Naive thymus-derived CD4-positive, alpha-beta T cell (primary cell): ENCODE data around the gene CEP164. TPM values are rescaled to one million over a fixed set of nuclear protein-coding genes. Genes with fewer than 3 reads are reported as not detected.
A peak's percentile ranks its signal among the peaks of the same experiment; 100 is the strongest.

ENCODE experiments used
- ATAC-seq: fragments of 150-1000 bp; cut with Tn5 transposase; 2 replicates; pipeline ENCODE4 v1.10.0; 2021; ENCODE audit warnings: mild to moderate bottlenecking, moderate library complexity
- CTCF ChIA-PET: fragments of 350-600 bp; sonication (Branson Sonifier 250); formaldehyde crosslinking; loops from one replicate; lab custom pipeline; 2021; ENCODE audit warnings: antibody characterized with exemption; lab: Charles Lee
- POLR2A ChIA-PET: fragments of 350-600 bp; sonication (Branson Sonifier 250); formaldehyde crosslinking; loops from one replicate; lab custom pipeline; 2021; ENCODE audit warnings: antibody characterized with exemption, inconsistent platforms; lab: Charles Lee
- DNase-seq, 9 donors: peaks; one replicate each; pipeline versions ENCODE4 v3.0.0 to v3.0.0-alpha.2; 2020 to 2022; ENCODE audit warnings: mixed read lengths in 1 of 9
- H3K27ac ChIP-seq: one replicate; pipeline ENCODE4 v1.7.0; 2013; ENCODE audit warnings: mild to moderate bottlenecking, low read depth, low read length, moderate library complexity
- H3K27me3 ChIP-seq, 2 donors: one replicate each; pipeline ENCODE4 v1.7.0; 2013; ENCODE audit warnings: low read length in 2 of 2, mild to moderate bottlenecking in 2 of 2, moderate library complexity in 2 of 2; ENCODE audit not compliant: control insufficient read depth in 2 of 2, insufficient read depth in 2 of 2
- H3K36me3 ChIP-seq, 3 experiments: 1 replicate in 2 of 3; 2 replicates in 1 of 3; pipeline ENCODE4 v1.7.0; 2013; ENCODE audit warnings: low read length in 3 of 3, mild to moderate bottlenecking in 3 of 3, moderate library complexity in 1 of 3; ENCODE audit not compliant: insufficient read depth in 3 of 3, control insufficient read depth in 2 of 3
- H3K4me1 ChIP-seq, 2 donors: one replicate each; pipeline ENCODE4 v1.7.0; 2013; ENCODE audit warnings: low read length in 2 of 2, mild to moderate bottlenecking in 2 of 2, moderate library complexity in 1 of 2; ENCODE audit not compliant: control insufficient read depth in 2 of 2, insufficient read depth in 2 of 2
- H3K4me3 ChIP-seq: 2 replicates; pipeline ENCODE4 v1.7.0; 2013; ENCODE audit warnings: mild to moderate bottlenecking, low read length
- H3K9me3 ChIP-seq, 3 experiments: 1 replicate in 2 of 3; 2 replicates in 1 of 3; pipeline ENCODE4 v1.7.0; 2013; ENCODE audit warnings: low read length in 3 of 3; ENCODE audit not compliant: control insufficient read depth in 2 of 3
- H3K27ac Mint-ChIP-seq, 9 donors: one replicate each; pipeline ENCODE4 v1.8.0; 2020 to 2022; ENCODE audit warnings: mixed read lengths in 9 of 9, mild to moderate bottlenecking in 8 of 9, moderate library complexity in 5 of 9, inconsistent platforms in 2 of 9
- H3K27me3 Mint-ChIP-seq, 5 donors: one replicate each; pipeline ENCODE4 v1.8.0; 2021 to 2022; ENCODE audit warnings: mixed read lengths in 5 of 5, mild to moderate bottlenecking in 1 of 5
- H3K36me3 Mint-ChIP-seq, 5 donors: one replicate each; pipeline ENCODE4 v1.8.0; 2020 to 2022; ENCODE audit warnings: mixed read lengths in 5 of 5, mild to moderate bottlenecking in 3 of 5, inconsistent platforms in 1 of 5
- H3K4me1 Mint-ChIP-seq, 7 donors: one replicate each; pipeline ENCODE4 v1.8.0; 2020 to 2022; ENCODE audit warnings: mixed read lengths in 7 of 7, mild to moderate bottlenecking in 3 of 7, inconsistent platforms in 1 of 7
- H3K4me3 Mint-ChIP-seq, 10 donors: one replicate each; pipeline ENCODE4 v1.8.0; 2020 to 2022; ENCODE audit warnings: mild to moderate bottlenecking in 10 of 10, mixed read lengths in 10 of 10, moderate library complexity in 6 of 10, inconsistent platforms in 2 of 10
- H3K9me3 Mint-ChIP-seq, 11 donors: one replicate each; pipeline ENCODE4 v1.8.0; 2020 to 2022; ENCODE audit warnings: mixed read lengths in 11 of 11, mild to moderate bottlenecking in 4 of 11, inconsistent platforms in 1 of 11, moderate library complexity in 1 of 11
- intact Hi-C, 2 donors: fragments of 100-400 bp; cut with micrococcal nuclease; formaldehyde crosslinking; loops; one replicate each; pipeline ENCODE4 v1.15.1; 2023
- polyA plus RNA-seq, 2 donors: library from polyadenylated mRNA; unstranded; fragments of 300-500 nt; fragmentation: Illumina TruSeq; gene quantifications; one replicate each; pipeline ENCODE4 v1.2.3, GENCODE V29; 2021
- total RNA-seq, 6 experiments: library from RNA in 5 of 6; stranded (reverse) in 5 of 6; gene quantifications; 1 replicate in 5 of 6; 2 replicates in 1 of 6; pipeline ENCODE4 v1.2.3 and lab custom pipeline; 2021 to 2026

CEP164 gene
- total and polyA plus RNA-seq, 7 experiments from 2014 or later = 16.2 to 47.6 (median 36.7) TPM

DNA sequence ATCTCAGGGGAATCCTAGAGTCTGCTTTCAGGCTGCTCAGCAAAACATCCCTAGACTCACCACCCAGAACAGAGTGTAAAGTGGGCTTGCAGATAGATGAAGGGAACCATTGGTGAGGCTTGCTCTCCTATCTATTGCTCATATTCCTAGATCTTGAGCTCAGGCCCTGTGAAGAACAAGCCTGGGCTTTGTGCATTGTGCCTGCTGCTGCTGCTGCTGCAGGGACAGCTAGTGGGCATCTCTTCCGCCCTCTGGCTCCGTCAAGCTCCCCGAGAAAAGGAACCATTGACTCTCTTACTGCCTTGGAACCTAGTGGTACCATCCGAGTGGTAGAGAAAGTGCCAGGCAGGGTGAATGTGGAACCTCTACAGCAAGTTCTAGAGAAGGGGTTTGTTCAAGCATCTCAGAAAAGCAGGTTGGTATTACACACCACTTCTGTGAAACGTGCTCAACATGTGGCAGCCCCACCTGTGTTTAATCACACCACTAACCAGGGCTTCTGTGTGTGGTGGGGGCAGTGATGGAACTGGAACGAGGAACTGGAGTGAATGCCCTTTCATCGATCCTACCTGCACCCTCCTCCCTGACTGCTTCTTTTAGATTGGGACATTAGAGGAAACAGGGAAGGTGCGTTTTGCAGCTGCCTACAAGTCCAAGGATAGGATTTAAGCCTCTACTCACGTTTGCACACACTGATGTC lies 32.1 kb upstream of the CEP164 start:
- ATAC-seq = no peak
- no peak overlapping the region for H3K27ac ChIP-seq
- H3K36me3 ChIP-seq = no peaks in the 10 kb centered on the region
- Mint-ChIP-seq H3K4me1 (peaks cover 0 to 6% (median 0%) of the 10 kb centered on the region in 7 donors), H3K9me3 (peaks cover 0 to 1% (median 0%) of the 10 kb centered on the region in 11 donors), H3K4me3 (no peak overlapping the region), H3K27me3 (peaks cover 0 to under 1% (median 0%) of the 10 kb centered on the region in 5 donors), H3K27ac (no peak overlapping the region), H3K36me3 (peaks cover 0 to 10% (median 4%) of the 10 kb centered on the region in 5 donors)
- ChIA-PET CTCF (no interaction called here), POLR2A (interaction anchor here (1.0 kb wide), 1 partner anchor 7 kb away, joined by 3 read pairs; no protein-coding TSS in a partner anchor)
- intact Hi-C loops = no loop called here
- no peak overlapping the region for H3K4me3 ChIP-seq
- H3K27me3 ChIP-seq = no peaks in the 10 kb centered on the region
- no peak for DNase-seq
- no peaks in the 10 kb centered on the region for H3K9me3 ChIP-seq
- H3K4me1 ChIP-seq = no peaks in the 10 kb centered on the region

DNA sequence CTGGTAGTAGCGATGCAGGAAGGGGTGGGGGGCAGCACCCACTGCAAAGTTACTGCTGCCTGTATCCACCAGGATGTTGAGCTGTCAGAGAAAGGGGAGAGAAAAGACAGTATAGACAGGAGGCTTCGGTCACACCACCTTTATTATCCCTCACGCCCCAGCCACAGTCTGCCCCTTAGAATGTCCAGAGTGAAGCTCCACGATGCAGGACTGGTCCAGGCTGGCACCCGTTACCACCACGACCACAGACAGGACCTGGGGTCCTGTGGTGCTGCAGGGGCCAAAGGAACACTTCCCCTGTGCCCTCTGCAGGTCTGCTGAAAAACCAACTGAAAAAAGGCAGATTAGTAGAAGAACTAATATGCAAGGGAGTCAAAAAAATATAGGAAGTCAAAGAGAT lies 30.8 kb upstream of the CEP164 start:
- Mint-ChIP-seq H3K27me3 (peaks cover 0 to 6% (median 0%) of the 10 kb centered on the region in 5 donors), H3K27ac (peak overlapping the region in 1 of 9 donors; percentile 41), H3K9me3 (peaks cover 0 to 1% (median 0%) of the 10 kb centered on the region in 11 donors), H3K4me3 (no peak overlapping the region), H3K36me3 (peaks cover 0 to 5% (median 4%) of the 10 kb centered on the region in 5 donors), H3K4me1 (peaks cover 0 to 7% (median 0%) of the 10 kb centered on the region in 7 donors)
- ChIA-PET CTCF (no interaction called here), POLR2A (interaction anchor here (1.0 kb wide), 1 partner anchor 8 kb away, joined by 3 read pairs; no protein-coding TSS in a partner anchor)
- ATAC-seq = no peak
- Histone ChIP-seq H3K4me1 (no peaks in the 10 kb centered on the region), H3K27me3 (no peaks in the 10 kb centered on the region), H3K27ac (no peak overlapping the region), H3K9me3 (no peaks in the 10 kb centered on the region), H3K36me3 (no peaks in the 10 kb centered on the region), H3K4me3 (no peak overlapping the region)
- DNase-seq = no peak
- intact Hi-C loops = no loop called here

DNA sequence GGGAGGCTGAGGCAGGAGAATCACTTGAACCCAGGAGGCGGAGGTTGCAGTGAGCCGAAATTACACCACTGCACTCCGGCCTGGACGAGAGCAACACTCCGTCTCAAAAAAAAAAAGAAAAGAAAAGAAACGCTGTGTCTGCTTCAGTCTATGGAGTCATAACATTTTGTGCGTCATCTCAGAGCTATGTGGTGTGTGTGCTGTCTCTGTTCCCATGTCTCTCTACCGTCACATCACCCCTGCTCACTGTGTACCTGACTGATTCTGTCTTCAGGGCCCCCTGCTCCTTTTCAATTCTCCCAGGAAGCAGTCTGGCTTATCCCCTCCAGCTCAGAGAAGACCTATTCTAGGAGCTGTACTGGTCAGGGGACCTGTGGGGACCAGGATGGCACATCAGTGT lies 29.5 kb upstream of the CEP164 start:
- intact Hi-C loops = no loop called here
- H3K9me3 Mint-ChIP-seq = peaks cover 0 to 1% (median 0%) of the 10 kb centered on the region in 11 donors
- no peak overlapping the region for H3K27ac Mint-ChIP-seq
- no peaks in the 10 kb centered on the region for H3K36me3 ChIP-seq
- ChIA-PET CTCF (no interaction called here), POLR2A (no interaction called here)
- ATAC-seq (no peak), DNase-seq (no peak)
- peaks cover 0 to 6% (median 0%) of the 10 kb centered on the region in 5 donors for H3K27me3 Mint-ChIP-seq
- H3K9me3 ChIP-seq = no peaks in the 10 kb centered on the region
- H3K27me3 ChIP-seq = no peaks in the 10 kb centered on the region
- peaks cover 0 to 7% (median 0%) of the 10 kb centered on the region in 7 donors for H3K4me1 Mint-ChIP-seq
- H3K4me1 ChIP-seq = no peaks in the 10 kb centered on the region
- H3K36me3 Mint-ChIP-seq = peaks cover 0 to 5% (median 0%) of the 10 kb centered on the region in 5 donors
- no peak overlapping the region for H3K4me3 Mint-ChIP-seq
- H3K4me3 ChIP-seq = no peak overlapping the region
- no peak overlapping the region for H3K27ac ChIP-seq

DNA sequence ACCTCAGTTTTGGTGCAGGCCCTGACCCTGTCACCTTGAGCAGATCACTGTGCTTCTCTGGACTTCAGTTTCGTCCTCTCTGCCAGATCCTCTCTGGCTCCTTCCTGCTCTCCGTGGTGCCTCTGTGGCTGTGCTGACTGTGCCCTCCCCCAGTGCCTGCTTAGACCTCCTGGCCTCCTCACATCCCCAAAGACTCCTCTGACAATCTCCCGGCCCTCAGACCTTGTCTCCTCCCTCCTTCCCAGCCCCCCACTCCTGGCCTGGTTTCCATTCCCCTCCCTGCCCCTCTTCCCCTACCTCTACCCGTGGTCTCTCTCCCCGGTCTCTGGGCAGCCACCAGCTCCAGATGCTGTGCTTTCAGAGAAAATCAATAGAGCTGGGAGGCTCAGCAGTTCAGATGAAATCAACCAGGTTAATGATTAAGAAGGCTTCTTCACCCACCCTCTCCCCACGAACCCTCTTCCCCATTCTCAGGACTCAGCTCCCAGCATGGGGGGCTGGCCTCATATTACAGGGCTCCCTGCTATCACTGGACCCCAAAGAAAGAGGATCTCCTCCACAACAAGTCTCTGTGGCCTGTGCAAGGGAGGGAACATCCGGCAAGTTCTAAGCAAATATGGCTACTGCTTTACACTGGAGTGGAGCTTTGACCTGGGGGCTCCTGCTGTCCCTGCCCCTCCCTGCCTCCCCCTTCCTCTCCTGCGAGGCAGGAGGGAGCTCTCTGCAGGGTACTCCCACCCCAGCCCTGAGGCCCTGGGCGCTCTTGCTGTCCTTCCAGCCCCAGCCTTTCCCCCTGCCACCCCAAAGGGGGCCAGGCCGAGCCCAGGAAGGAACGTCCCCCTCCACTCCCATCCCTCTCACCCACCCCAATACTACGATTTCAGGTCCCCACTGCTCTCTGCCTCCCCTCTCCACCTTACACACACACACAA lies 28.0 kb upstream of the CEP164 start:
- Mint-ChIP-seq H3K36me3 (peaks cover 0 to 4% (median 0%) of the 10 kb centered on the region in 5 donors), H3K4me1 (peaks cover 0 to 7% (median 0%) of the 10 kb centered on the region in 7 donors), H3K4me3 (no peak overlapping the region), H3K9me3 (peaks cover 0 to 1% (median 0%) of the 10 kb centered on the region in 11 donors), H3K27ac (peak overlapping the region in 2 of 9 donors; percentile 55 to 79), H3K27me3 (peaks cover 0 to 6% (median 3%) of the 10 kb centered on the region in 5 donors)
- H3K27ac ChIP-seq = no peak overlapping the region
- H3K4me3 ChIP-seq = no peak overlapping the region
- ChIA-PET POLR2A (interaction anchor here (0.7 kb wide), 1 partner anchor 467 kb away, joined by 3 read pairs; no protein-coding TSS in a partner anchor), CTCF (no interaction called here)
- H3K4me1 ChIP-seq = no peaks in the 10 kb centered on the region
- no peaks in the 10 kb centered on the region for H3K27me3 ChIP-seq
- ATAC-seq = no peak
- H3K36me3 ChIP-seq = no peaks in the 10 kb centered on the region
- no peak for DNase-seq
- intact Hi-C loops = no loop called here
- H3K9me3 ChIP-seq = no peaks in the 10 kb centered on the region

DNA sequence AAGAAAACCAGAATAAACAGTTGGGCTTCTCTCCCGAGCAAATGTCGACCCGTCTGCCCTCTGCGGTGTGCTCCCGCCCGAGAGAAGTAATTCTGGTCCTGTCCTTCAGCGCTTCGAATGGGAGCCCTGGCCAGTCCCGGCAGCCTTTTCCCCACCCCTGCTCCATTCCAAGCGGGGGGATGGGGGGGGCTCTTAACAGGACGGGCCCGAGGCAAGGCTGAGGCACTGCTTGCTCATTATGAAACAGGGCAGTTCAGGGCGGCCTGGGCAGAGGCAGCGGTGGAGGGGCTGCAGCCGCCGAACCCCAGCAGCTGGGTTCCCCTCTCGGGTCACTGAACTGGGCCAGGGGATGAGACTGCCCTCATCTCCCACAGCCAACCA lies 27.4 kb upstream of the CEP164 start:
- intact Hi-C loops = no loop called here
- no peak overlapping the region for H3K27ac ChIP-seq
- Mint-ChIP-seq H3K27me3 (peaks cover 0 to 6% (median 4%) of the 10 kb centered on the region in 5 donors), H3K36me3 (no peaks in the 10 kb centered on the region), H3K4me3 (no peak overlapping the region), H3K4me1 (peaks cover 0 to 7% (median 0%) of the 10 kb centered on the region in 7 donors), H3K27ac (no peak overlapping the region), H3K9me3 (peaks cover 0 to 1% (median 0%) of the 10 kb centered on the region in 11 donors)
- DNase-seq = no peak
- POLR2A ChIA-PET = no interaction called here
- H3K36me3 ChIP-seq = no peaks in the 10 kb centered on the region
- H3K4me1 ChIP-seq = no peaks in the 10 kb centered on the region
- CTCF ChIA-PET = no interaction called here
- ATAC-seq = no peak
- H3K27me3 ChIP-seq = no peaks in the 10 kb centered on the region
- no peak overlapping the region for H3K4me3 ChIP-seq
- no peaks in the 10 kb centered on the region for H3K9me3 ChIP-seq

DNA sequence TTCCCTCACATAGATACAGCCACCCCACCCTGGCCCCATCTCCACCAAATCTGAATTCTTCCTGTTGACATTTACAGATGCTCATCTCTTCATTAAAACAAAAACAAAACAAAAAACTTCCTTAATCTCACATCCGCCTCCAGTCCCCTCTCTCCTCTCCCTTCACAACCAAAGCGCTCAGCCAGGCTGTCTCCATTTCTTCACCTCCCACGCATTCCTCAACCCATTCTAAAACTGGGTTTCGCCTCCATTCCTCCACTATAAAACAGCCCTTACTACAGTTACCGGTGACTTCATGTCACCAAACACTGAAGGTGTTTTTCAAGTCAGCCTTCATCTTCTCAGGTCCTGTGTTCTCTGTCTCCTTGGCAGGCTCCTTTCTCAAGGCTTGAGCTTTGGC lies 26.9 kb upstream of the CEP164 start:
- H3K4me1 ChIP-seq = no peaks in the 10 kb centered on the region
- DNase-seq (no peak), ATAC-seq (no peak)
- Mint-ChIP-seq H3K27me3 (peaks cover 0 to 10% (median 4%) of the 10 kb centered on the region in 5 donors), H3K4me3 (no peak overlapping the region), H3K4me1 (peaks cover 0 to 7% (median 0%) of the 10 kb centered on the region in 7 donors), H3K36me3 (no peaks in the 10 kb centered on the region), H3K9me3 (peaks cover 0 to 1% (median 0%) of the 10 kb centered on the region in 11 donors), H3K27ac (peak overlapping the region in 1 of 9 donors; percentile 42)
- intact Hi-C loops = no loop called here
- H3K36me3 ChIP-seq = no peaks in the 10 kb centered on the region
- no peaks in the 10 kb centered on the region for H3K27me3 ChIP-seq
- H3K27ac ChIP-seq = no peak overlapping the region
- no peaks in the 10 kb centered on the region for H3K9me3 ChIP-seq
- POLR2A ChIA-PET = no interaction called here
- H3K4me3 ChIP-seq = no peak overlapping the region
- CTCF ChIA-PET = no interaction called here
